ENCODE measurements around the gene EGF.

EGF gene

GRCh38 chr4:109996526-109996925, 83.8 kb downstream of the EGF start:
- DNase-seq (ENCODE audit: low read depth): no peak

- peak; percentile 44 for DNase-seq (ENCODE audit: low read depth)
These were observed 86.3 kb downstream of the EGF start for GRCh38 chr4:109998867-109999584.

GRCh38 chr4:109999585-109999912, 86.9 kb downstream of the EGF start:
- DNase-seq (ENCODE audit: low read depth): no peak

- DNase-seq (ENCODE audit: low read depth): no peak
These were observed 89.6 kb downstream of the EGF start for GRCh38 chr4:110002326-110002725.

GRCh38 chr4:110003401-110004187, 90.9 kb downstream of the EGF start:
- no peak for DNase-seq (ENCODE audit: low read depth)

GRCh38 chr4:110004556-110004955, 91.9 kb downstream of the EGF start:
- no peak for DNase-seq (ENCODE audit: low read depth)

- DNase-seq (ENCODE audit: low read depth): peak; percentile 45
These were observed 92.9 kb downstream of the EGF start for GRCh38 chr4:110005461-110006056.

GRCh38 chr4:110007217-110007616, 94.5 kb downstream of the EGF start:
- DNase-seq (ENCODE audit: low read depth): no peak

- DNase-seq (ENCODE audit: low read depth): no peak
These were observed 95.9 kb downstream of the EGF start for GRCh38 chr4:110008540-110008939.

GRCh38 chr4:110009550-110009949, 96.9 kb downstream of the EGF start:
- no peak for DNase-seq (ENCODE audit: low read depth)

GRCh38 chr4:110010797-110011196, 98.1 kb downstream of the EGF start:
- no peak for DNase-seq (ENCODE audit: low read depth)

GRCh38 chr4:110012917-110013316, 100.2 kb downstream of the EGF start:
- DNase-seq (ENCODE audit: low read depth): no peak

- DNase-seq (ENCODE audit: low read depth): no peak
These were observed 101.5 kb downstream of the EGF start for GRCh38 chr4:110014233-110014632.

- no peak for DNase-seq (ENCODE audit: low read depth)
These were observed 106.5 kb downstream of the EGF start for GRCh38 chr4:110019153-110019552.

GRCh38 chr4:110020139-110020538, 107.5 kb downstream of the EGF start:
- DNase-seq (ENCODE audit: low read depth): no peak

- no peak for DNase-seq (ENCODE audit: low read depth)
These were observed 108.2 kb downstream of the EGF start for GRCh38 chr4:110020646-110021443.

GRCh38 chr4:110022457-110022856, 109.8 kb downstream of the EGF start:
- no peak for DNase-seq (ENCODE audit: low read depth)

GRCh38 chr4:110025056-110025455, 112.4 kb downstream of the EGF start:
- no peak for DNase-seq (ENCODE audit: low read depth)

GRCh38 chr4:110025718-110026117, 113.0 kb downstream of the EGF start:
- DNase-seq (ENCODE audit: low read depth): no peak

GRCh38 chr4:110032603-110033002, 119.9 kb downstream of the EGF start:
- DNase-seq (ENCODE audit: low read depth): no peak

- no peak for DNase-seq (ENCODE audit: low read depth)
These were observed 120.8 kb downstream of the EGF start for GRCh38 chr4:110033355-110034025.

- no peak for DNase-seq (ENCODE audit: low read depth)
These were observed 121.3 kb downstream of the EGF start for GRCh38 chr4:110034026-110034393.
